IPS DF 4.7 (cell line): ENCODE measurements around the gene RBPJ.
"Not testable (repeated sequence)": the region's sequence is repeated elsewhere in the genome, so short reads cannot be mapped to it uniquely, and the experiment has no call there.

Experiments
- DNase-seq: peaks from one replicate; pipeline ENCODE4 v3.0.0-alpha.2; 2013; ENCODE audit warnings: low spot score; ENCODE audit errors: extremely low read depth

Gene RBPJ

GRCh38 chr4:26372525-26373172 is 51.8 kb downstream of the RBPJ start:
- DNase-seq: no peak

- no peak for DNase-seq
These were observed 54.7 kb downstream of the RBPJ start for GRCh38 chr4:26375551-26375950.

GRCh38 chr4:26377328-26378311 is 56.8 kb downstream of the RBPJ start:
- no peak for DNase-seq

- DNase-seq: no peak
These were observed 59.0 kb downstream of the RBPJ start for GRCh38 chr4:26379837-26380236.

- no peak for DNase-seq
These were observed 59.9 kb downstream of the RBPJ start for GRCh38 chr4:26380740-26381139.

- no peak for DNase-seq
These were observed 63.7 kb downstream of the RBPJ start for GRCh38 chr4:26384380-26385057.

- no peak for DNase-seq
These were observed 64.9 kb downstream of the RBPJ start for GRCh38 chr4:26385690-26386089.

- no peak for DNase-seq
These were observed 65.6 kb downstream of the RBPJ start for GRCh38 chr4:26386386-26386785.

- DNase-seq: no peak
These were observed 67.9 kb downstream of the RBPJ start for GRCh38 chr4:26388671-26389070.

- no peak for DNase-seq
These were observed 76.3 kb downstream of the RBPJ start for GRCh38 chr4:26397086-26397485.

- no peak for DNase-seq
These were observed 79.3 kb downstream of the RBPJ start for GRCh38 chr4:26400132-26400531.

GRCh38 chr4:26402017-26402416 is 81.2 kb downstream of the RBPJ start:
- DNase-seq: not testable (repeated sequence)

- DNase-seq: no peak
These were observed 81.6 kb downstream of the RBPJ start for GRCh38 chr4:26402458-26402857.

- no peak for DNase-seq
These were observed 84.0 kb downstream of the RBPJ start for GRCh38 chr4:26404743-26405206.

GRCh38 chr4:26406346-26406975 is 85.6 kb downstream of the RBPJ start:
- DNase-seq: no peak

- DNase-seq: no peak
These were observed 86.7 kb downstream of the RBPJ start for GRCh38 chr4:26407476-26407875.

GRCh38 chr4:26410385-26411293 is 89.8 kb downstream of the RBPJ start:
- no peak for DNase-seq

- no peak for DNase-seq
These were observed 91.9 kb downstream of the RBPJ start for GRCh38 chr4:26412381-26413372.

GRCh38 chr4:26413582-26413981 is 92.8 kb downstream of the RBPJ start:
- no peak for DNase-seq
